CD14-positive monocyte (primary cell): ENCODE results near the gene ABCC3. TPM values are rescaled to one million over a fixed set of nuclear protein-coding genes. Genes with fewer than 3 reads are reported as not detected.
A peak's percentile ranks its signal among the peaks of the same experiment; 100 is the strongest.

ENCODE experiments used
- DNase-seq, 3 donors: peaks; one replicate each; pipeline ENCODE4 v3.0.0-alpha.2; 2011 to 2022
- H2AFZ ChIP-seq: 2 replicates; pipeline ENCODE4 v1.6.0; 2012; ENCODE audit warnings: mild to moderate bottlenecking, low read depth, low read length, inconsistent platforms; ENCODE audit not compliant: insufficient read depth, poor library complexity, severe bottlenecking
- H3K27ac ChIP-seq, 2 donors: 1 replicate in 1 of 2; 2 replicates in 1 of 2; pipeline ENCODE4 v1.5.1; 2012 to 2013; ENCODE audit warnings: low read length in 2 of 2, control low read depth in 1 of 2, inconsistent platforms in 1 of 2, low read depth in 1 of 2, mild to moderate bottlenecking in 1 of 2
- H3K27me3 ChIP-seq, 2 donors: one replicate each; pipeline versions ENCODE4 v1.6.0 to v1.6.1; 2011 to 2013; ENCODE audit warnings: low read length in 2 of 2; ENCODE audit not compliant: control insufficient read depth in 2 of 2, insufficient read depth in 2 of 2
- H3K36me3 ChIP-seq, 2 donors: replicated peaks in 1 of 2; 1 replicate in 1 of 2; 2 replicates in 1 of 2; pipeline versions ENCODE4 v1.5.1 to v1.6.1; 2012 to 2013; ENCODE audit warnings: low read length in 2 of 2, control low read depth in 1 of 2, inconsistent platforms in 1 of 2, mild to moderate bottlenecking in 1 of 2; ENCODE audit not compliant: insufficient read depth in 2 of 2, control insufficient read depth in 1 of 2
- H3K4me1 ChIP-seq, 2 donors: 1 replicate in 1 of 2; 2 replicates in 1 of 2; pipeline versions ENCODE4 v1.5.1 to v1.6.1; 2012 to 2013; ENCODE audit warnings: low read length in 2 of 2, control low read depth in 1 of 2, inconsistent platforms in 1 of 2, mild to moderate bottlenecking in 1 of 2, moderate library complexity in 1 of 2; ENCODE audit not compliant: insufficient read depth in 2 of 2, control insufficient read depth in 1 of 2
- H3K4me2 ChIP-seq: replicated peaks from 2 replicates; pipeline ENCODE3; 2012; ENCODE audit warnings: low read length, moderate library complexity, mild to moderate bottlenecking; ENCODE audit not compliant: poor library complexity, severe bottlenecking; ENCODE audit errors: extremely low read depth
- H3K4me3 ChIP-seq, 3 experiments: fragments of 200-600 bp in 1 of 3; sonication (generic) in 1 of 3; replicated peaks in 1 of 3; 1 replicate in 2 of 3; 2 replicates in 1 of 3; pipeline ENCODE4 v1.5.1; 2011 to 2013; ENCODE audit warnings: low read length in 3 of 3, mild to moderate bottlenecking in 3 of 3, control low read depth in 2 of 3, low read depth in 2 of 3, inconsistent platforms in 1 of 3, moderate library complexity in 1 of 3
- H3K79me2 ChIP-seq: 2 replicates; pipeline ENCODE4 v1.6.0; 2012; ENCODE audit warnings: mild to moderate bottlenecking, control low read depth, inconsistent platforms, low read length, moderate library complexity; ENCODE audit not compliant: insufficient read depth
- H3K9ac ChIP-seq: 2 replicates; pipeline ENCODE4 v1.6.0; 2017; ENCODE audit warnings: low read length, mild to moderate bottlenecking; ENCODE audit not compliant: insufficient read depth, poor library complexity, severe bottlenecking
- H3K9me3 ChIP-seq, 2 donors: replicated peaks in 1 of 2; 1 replicate in 1 of 2; 2 replicates in 1 of 2; pipeline versions ENCODE4 v1.5.1 to v1.6.1; 2012 to 2013; ENCODE audit warnings: low read length in 2 of 2, control low read depth in 1 of 2; ENCODE audit not compliant: control insufficient read depth in 1 of 2, insufficient read depth in 1 of 2
- H4K20me1 ChIP-seq: 2 replicates; pipeline ENCODE4 v1.6.0; 2012; ENCODE audit warnings: mild to moderate bottlenecking, low read length, control low read depth, moderate library complexity; ENCODE audit not compliant: insufficient read depth
- H3K27ac Mint-ChIP-seq, 7 donors: one replicate each; pipeline ENCODE4 v1.8.0; 2020; ENCODE audit warnings: mild to moderate bottlenecking in 7 of 7, mixed read lengths in 7 of 7, moderate library complexity in 6 of 7, inconsistent platforms in 2 of 7
- H3K27me3 Mint-ChIP-seq, 3 donors: one replicate each; pipeline ENCODE4 v1.8.0; 2021 to 2022; ENCODE audit warnings: low read depth in 3 of 3, mild to moderate bottlenecking in 3 of 3, mixed read lengths in 3 of 3, moderate library complexity in 3 of 3, inconsistent platforms in 1 of 3
- H3K36me3 Mint-ChIP-seq, 2 donors: one replicate each; pipeline ENCODE4 v1.8.0; 2020; ENCODE audit warnings: mixed read lengths in 2 of 2, inconsistent platforms in 1 of 2, mild to moderate bottlenecking in 1 of 2
- H3K4me1 Mint-ChIP-seq: one replicate; pipeline ENCODE4 v1.8.0; 2020; ENCODE audit warnings: mild to moderate bottlenecking, mixed read lengths
- H3K4me3 Mint-ChIP-seq, 2 donors: one replicate each; pipeline ENCODE4 v1.8.0; 2020; ENCODE audit warnings: mild to moderate bottlenecking in 2 of 2, mixed read lengths in 2 of 2, moderate library complexity in 1 of 2
- H3K9me3 Mint-ChIP-seq, 7 donors: one replicate each; pipeline ENCODE4 v1.8.0; 2020 to 2022; ENCODE audit warnings: mixed read lengths in 7 of 7, mild to moderate bottlenecking in 6 of 7, moderate library complexity in 6 of 7, inconsistent platforms in 2 of 7
- CTCF ChIP-seq: fragments of 200-600 bp; IDR thresholded peaks from one replicate; pipeline ENCODE4 v1.8.0; 2022; ENCODE audit warnings: antibody characterized with exemption, mild to moderate bottlenecking
- WGBS: methylation state at CpG from one replicate; pipeline ENCODE4 v1.1.5; 2013; ENCODE audit warnings: missing lambda C conversion rate; ENCODE audit not compliant: insufficient coverage; 5-methylcytosine and 5-hydroxymethylcytosine counted together
- intact Hi-C, 2 donors: fragments of 100-400 bp; cut with micrococcal nuclease; formaldehyde crosslinking; loops; one replicate each; pipeline versions ENCODE4 v1.15.0 to v1.15.1; 2023
- polyA plus RNA-seq, 3 donors: library from polyadenylated mRNA; depleted of rRNA in 1 of 3; unstranded in 2 of 3; stranded (reverse) in 1 of 3; fragments of 300-500 nt in 2 of 3; fragments of >200 nt in 1 of 3; fragmentation: Illumina TruSeq in 2 of 3; gene quantifications; 1 replicate in 2 of 3; 2 replicates in 1 of 3; pipeline ENCODE4 v1.2.3, GENCODE V29; 2012 to 2021

The ABCC3 gene
- polyA plus RNA-seq, 3 donors = 2.7 to 74.5 (median 11.4) TPM

GRCh38 chr17:50636804-50637195 is 2.1 kb downstream of the ABCC3 start:
- peaks cover 47 to 73% of the 10 kb centered on the region in 2 donors for H3K4me1 ChIP-seq
- H3K9me3 ChIP-seq = no peaks in the 10 kb centered on the region
- TF ChIP-seq CTCF = no peak
- H3K9ac ChIP-seq = no peak overlapping the region
- H4K20me1 ChIP-seq = peaks cover 17% of the 10 kb centered on the region
- H3K27ac ChIP-seq = no peak overlapping the region
- no peak overlapping the region for H3K4me2 ChIP-seq
- no peak for DNase-seq
- Mint-ChIP-seq H3K9me3 (peaks cover 0 to 11% (median 0%) of the 10 kb centered on the region in 7 donors), H3K36me3 (peaks cover 13 to 17% of the 10 kb centered on the region in 2 donors), H3K27me3 (peaks cover 43 to 63% (median 47%) of the 10 kb centered on the region in 3 donors), H3K27ac (peak overlapping the region in 1 of 7 donors; percentile 66), H3K4me1 (peaks cover 72% of the 10 kb centered on the region), H3K4me3 (peak overlapping the region; percentile 43 to 81)
- intact Hi-C loops = no loop called here
- peaks cover 2 to 57% of the 10 kb centered on the region in 2 donors for H3K27me3 ChIP-seq
- WGBS = 97% methylated on average over 7 of the region's 7 CpGs
- H2AFZ ChIP-seq = no peak overlapping the region
- H3K79me2 ChIP-seq = no peaks in the 10 kb centered on the region
- no peak overlapping the region for H3K4me3 ChIP-seq
- no peaks in the 10 kb centered on the region for H3K36me3 ChIP-seq

GRCh38 chr17:50637829-50638605 is 3.3 kb downstream of the ABCC3 start:
- TF ChIP-seq CTCF = no peak
- intact Hi-C loops = no loop called here
- no peak overlapping the region for H3K27ac ChIP-seq
- Mint-ChIP-seq H3K9me3 (peaks cover 0 to 11% (median 0%) of the 10 kb centered on the region in 7 donors), H3K4me3 (peak overlapping the region in 1 of 2 donors; percentile 47), H3K4me1 (peaks cover 70% of the 10 kb centered on the region), H3K27me3 (peaks cover 40 to 52% (median 41%) of the 10 kb centered on the region in 3 donors), H3K27ac (no peak overlapping the region), H3K36me3 (peaks cover 15 to 23% of the 10 kb centered on the region in 2 donors)
- H3K9me3 ChIP-seq = no peaks in the 10 kb centered on the region
- H3K79me2 ChIP-seq = no peaks in the 10 kb centered on the region
- peaks cover 47 to 73% of the 10 kb centered on the region in 2 donors for H3K4me1 ChIP-seq
- 97% methylated on average over 5 of the region's 7 CpGs for WGBS
- DNase-seq = no peak
- no peak overlapping the region for H3K4me3 ChIP-seq
- peaks cover 0 to 10% of the 10 kb centered on the region in 2 donors for H3K36me3 ChIP-seq
- H4K20me1 ChIP-seq = peaks cover 17% of the 10 kb centered on the region
- peaks cover 2 to 46% of the 10 kb centered on the region in 2 donors for H3K27me3 ChIP-seq
- H3K4me2 ChIP-seq = no peak overlapping the region
- H3K9ac ChIP-seq = no peak overlapping the region
- no peak overlapping the region for H2AFZ ChIP-seq
